ENCODE results near the gene STAT6.

The STAT6 gene, protein sequence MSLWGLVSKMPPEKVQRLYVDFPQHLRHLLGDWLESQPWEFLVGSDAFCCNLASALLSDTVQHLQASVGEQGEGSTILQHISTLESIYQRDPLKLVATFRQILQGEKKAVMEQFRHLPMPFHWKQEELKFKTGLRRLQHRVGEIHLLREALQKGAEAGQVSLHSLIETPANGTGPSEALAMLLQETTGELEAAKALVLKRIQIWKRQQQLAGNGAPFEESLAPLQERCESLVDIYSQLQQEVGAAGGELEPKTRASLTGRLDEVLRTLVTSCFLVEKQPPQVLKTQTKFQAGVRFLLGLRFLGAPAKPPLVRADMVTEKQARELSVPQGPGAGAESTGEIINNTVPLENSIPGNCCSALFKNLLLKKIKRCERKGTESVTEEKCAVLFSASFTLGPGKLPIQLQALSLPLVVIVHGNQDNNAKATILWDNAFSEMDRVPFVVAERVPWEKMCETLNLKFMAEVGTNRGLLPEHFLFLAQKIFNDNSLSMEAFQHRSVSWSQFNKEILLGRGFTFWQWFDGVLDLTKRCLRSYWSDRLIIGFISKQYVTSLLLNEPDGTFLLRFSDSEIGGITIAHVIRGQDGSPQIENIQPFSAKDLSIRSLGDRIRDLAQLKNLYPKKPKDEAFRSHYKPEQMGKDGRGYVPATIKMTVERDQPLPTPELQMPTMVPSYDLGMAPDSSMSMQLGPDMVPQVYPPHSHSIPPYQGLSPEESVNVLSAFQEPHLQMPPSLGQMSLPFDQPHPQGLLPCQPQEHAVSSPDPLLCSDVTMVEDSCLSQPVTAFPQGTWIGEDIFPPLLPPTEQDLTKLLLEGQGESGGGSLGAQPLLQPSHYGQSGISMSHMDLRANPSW

DNA sequence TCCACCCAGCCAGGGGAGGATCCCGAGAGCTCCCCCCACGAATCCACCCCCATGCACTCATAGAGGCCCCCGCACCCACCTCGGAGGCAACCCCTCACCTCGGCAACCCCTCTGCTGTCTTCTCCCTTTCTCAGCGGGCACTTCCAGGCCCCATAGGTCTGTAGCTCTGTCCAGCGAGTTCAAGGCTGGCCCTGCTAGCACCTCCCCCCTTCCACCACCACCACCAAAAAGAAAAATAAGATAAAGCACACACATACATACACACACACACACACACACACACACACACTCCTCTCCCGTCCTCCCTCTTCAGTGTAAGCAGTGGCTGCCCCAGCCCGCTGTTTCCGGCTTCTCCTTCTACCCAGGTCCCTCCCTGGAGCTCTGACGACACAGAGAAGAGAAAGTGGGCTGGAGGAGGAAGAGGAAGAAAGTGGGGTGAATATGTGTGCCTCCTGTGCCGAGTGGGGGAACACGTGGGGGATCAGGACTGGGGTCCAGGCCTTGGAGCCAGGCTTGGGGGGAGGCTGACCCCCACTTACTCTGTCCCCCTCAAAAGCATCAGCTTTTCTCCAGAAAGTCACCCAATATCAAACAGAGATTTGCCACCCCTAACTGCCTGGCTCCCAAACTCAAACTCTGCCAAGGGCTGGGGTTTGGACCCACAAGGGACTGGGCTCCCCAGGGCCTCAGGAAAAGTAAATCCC, at the start of gene STAT6:
STAT6 (minus strand) TSS at position 332 of the 704 bp plus-strand sequence. CDS start 3,084 bp downstream, outside the sequence.
- peak; percentile 61 to 70 for DNase-seq (ENCODE audit: low read depth in 2 of 2)

DNA sequence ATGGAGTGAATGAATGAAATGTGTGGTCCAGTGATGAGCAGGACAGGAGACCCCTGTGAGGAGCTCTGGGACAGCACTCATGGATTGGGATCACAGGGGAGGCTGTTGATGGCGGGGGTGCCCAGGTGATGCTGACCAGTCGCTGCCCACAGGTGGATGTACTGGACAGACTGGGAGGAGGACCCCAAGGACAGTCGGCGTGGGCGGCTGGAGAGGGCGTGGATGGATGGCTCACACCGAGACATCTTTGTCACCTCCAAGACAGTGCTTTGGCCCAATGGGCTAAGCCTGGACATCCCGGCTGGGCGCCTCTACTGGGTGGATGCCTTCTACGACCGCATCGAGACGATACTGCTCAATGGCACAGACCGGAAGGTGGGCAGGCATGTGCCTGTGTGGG, 49.6 kb upstream of the STAT6 start:
- no peak for DNase-seq (ENCODE audit: low read depth in 2 of 2)

DNA sequence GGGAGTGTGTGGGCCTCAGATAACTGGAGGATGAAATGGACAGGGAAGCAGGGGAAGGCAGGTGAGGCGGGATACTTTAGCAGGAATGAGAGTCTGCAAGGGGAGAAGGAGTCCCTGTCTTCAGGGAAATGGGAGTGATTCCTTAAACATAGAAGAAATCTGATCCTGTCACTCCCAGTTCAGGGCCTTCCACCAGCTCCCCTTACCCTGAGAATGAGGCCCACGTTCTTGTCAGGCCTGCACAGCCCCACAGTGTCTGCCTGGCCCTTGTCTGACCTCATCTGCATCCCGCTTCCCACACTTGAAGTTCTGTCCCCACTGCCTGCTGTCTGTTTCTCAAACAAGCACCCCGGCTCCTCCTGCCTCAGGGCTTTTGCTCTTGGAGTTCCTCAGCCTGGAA, 48.9 kb upstream of the STAT6 start:
- DNase-seq (ENCODE audit: low read depth in 2 of 2) = no peak

DNA sequence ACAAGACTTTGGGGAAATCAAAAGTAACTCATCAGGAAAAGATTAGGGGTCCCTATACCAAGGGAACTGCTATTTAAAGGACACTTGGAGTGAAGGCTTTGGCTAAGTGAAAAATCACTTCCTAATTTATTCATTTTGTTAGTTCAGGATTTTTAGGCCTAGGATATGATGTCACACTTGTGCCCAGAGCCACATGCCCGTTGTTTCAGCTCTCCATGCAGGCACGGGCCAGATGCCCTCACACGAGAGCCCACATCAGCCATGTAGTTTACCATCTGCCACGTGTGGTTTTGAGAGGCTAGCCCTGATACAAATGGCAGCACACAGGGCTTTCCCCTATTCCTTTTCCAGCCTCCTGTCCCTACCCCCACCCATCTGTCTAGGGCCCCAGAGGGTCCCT, 48.1 kb upstream of the STAT6 start:
- DNase-seq (ENCODE audit: low read depth in 2 of 2) = no peak

DNA sequence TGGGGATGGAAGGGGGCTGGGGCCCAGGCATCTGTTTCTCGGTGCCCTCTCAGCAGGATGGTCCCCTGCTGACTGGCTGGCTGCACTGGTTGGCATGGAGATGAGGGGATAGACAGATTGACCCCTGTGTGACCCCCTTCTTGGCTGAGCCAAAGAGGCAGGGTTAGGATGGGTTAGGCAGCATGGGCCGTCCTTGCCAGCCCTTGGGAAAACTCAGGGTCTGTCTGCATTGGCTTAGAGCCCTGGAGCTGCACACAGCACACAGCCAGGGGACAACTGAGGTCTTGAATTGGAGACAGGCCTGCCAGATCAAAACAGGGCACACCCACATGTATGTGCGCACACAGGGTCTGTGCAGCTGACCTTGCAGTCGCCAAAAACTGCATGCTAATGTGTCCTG, 47.5 kb upstream of the STAT6 start:
- DNase-seq (ENCODE audit: low read depth in 2 of 2) = no peak

DNA sequence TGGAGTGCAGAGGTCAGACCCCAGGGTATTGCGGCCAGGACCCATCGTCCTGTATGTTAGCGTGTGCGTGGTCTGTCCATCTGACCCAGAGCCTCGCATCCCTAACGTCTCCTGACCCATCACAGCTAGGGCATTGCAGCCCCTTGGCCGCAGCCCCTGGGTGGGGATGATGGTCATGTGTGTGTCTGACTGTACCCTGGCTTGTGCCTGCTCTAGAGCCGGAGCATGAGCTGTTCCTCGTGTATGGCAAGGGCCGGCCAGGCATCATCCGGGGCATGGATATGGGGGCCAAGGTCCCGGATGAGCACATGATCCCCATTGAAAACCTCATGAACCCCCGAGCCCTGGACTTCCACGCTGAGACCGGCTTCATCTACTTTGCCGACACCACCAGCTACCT, 47.0 kb upstream of the STAT6 start:
- DNase-seq (ENCODE audit: low read depth in 2 of 2) = no peak

DNA sequence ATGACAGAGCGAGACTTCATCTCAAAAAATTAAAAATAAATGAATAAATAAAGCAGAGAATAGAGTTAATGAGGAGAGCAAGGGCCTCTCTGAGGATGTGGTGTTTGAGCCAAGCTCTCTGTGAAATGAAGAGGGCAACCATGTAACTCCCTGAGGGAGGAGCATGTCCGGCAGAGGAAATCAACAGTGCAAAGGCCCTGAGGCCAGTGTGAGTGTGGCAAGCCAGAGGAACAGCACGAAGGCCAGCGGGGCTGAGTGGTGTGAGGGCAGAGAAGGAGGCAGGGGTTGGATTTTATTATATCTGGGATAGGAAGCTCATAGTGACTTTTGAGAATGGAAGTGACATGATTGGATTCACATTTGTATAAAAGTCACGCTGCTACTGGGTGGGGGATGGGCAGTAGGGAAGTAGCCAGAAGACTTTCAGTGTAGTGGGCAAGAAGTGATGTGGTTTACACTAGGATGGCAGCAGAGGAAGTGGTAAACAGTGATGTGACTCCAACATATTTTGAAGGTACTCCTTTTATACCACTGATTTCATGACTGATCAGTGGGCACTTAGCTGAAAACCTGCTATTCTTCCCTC, 46.5 kb upstream of the STAT6 start:
- no peak for DNase-seq (ENCODE audit: low read depth in 2 of 2)

DNA sequence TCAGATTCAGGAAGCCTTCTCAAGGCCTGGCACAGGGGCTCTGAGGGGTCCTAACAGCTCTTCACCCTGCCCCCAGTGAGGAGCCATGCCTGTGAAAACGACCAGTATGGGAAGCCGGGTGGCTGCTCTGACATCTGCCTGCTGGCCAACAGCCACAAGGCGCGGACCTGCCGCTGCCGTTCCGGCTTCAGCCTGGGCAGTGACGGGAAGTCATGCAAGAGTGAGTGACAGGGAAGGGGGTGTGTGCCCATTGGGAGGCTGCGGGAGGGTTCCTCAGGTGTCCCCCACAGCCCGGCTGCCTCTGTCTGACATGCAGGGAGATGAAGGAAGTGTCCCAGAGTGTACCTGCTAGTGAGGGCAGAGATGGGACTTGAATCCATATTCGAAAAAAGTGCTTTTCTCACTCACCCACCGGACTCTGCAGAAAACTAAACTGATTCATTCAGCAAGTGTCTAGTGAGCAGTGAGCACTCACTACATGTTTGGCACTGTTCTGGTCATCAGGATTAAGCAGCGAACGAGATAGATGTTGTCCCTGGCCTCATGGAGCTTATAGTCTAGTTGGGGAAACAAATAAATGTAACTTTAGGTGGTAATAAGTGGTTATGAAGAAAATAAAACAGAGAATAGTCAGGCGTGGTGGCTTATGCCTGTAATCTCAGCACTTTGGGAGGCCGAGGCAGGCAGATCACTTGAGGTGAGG, 45.7 kb upstream of the STAT6 start:
- no peak for DNase-seq (ENCODE audit: low read depth in 2 of 2)

DNA sequence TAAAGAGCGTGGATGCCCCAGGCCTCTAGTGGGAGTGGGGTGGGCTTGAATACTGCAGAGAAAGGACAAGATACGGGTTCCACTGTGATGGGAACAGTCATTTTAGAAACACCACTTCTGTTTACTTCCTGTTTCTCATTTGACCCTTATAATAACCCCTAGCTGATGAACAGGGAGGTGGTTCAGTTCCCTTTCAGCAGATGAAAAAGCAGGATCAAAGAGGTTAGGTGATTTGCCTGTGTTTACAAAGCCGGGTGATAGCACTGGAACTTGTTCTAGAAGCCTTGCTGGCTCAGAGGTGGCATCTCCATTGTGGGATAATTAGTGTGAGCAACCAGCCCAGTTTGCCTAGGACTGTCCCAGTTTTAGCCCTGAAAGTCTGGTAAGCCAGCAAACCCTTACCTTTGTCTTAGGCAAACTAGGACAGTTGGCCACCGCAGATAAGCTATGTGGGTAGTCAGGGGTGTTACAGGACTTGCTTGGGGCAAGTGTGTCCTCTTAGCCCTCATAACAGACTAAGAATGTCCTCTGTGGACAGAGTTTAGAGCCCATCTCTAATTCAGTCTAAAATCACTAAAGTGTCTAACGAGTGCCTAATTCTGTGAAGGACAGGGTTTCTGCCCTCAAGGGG, 43.8 kb upstream of the STAT6 start:
- no peak for DNase-seq (ENCODE audit: low read depth in 2 of 2)

DNA sequence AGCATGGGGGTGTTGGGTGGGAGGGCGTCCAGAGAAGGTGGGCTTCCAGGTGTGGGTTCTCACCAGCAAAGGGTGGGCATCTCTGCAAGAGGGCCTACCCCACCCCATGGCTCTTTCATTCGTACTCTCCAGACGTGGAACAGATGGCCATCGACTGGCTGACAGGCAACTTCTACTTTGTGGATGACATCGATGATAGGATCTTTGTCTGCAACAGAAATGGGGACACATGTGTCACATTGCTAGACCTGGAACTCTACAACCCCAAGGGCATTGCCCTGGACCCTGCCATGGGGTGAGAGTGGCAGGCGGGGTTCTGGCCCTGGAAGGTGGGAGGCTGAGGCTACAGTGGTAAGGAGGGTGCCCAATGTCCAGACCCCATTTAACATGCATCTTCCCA, 42.9 kb upstream of the STAT6 start:
- DNase-seq (ENCODE audit: low read depth in 2 of 2) = no peak

DNA sequence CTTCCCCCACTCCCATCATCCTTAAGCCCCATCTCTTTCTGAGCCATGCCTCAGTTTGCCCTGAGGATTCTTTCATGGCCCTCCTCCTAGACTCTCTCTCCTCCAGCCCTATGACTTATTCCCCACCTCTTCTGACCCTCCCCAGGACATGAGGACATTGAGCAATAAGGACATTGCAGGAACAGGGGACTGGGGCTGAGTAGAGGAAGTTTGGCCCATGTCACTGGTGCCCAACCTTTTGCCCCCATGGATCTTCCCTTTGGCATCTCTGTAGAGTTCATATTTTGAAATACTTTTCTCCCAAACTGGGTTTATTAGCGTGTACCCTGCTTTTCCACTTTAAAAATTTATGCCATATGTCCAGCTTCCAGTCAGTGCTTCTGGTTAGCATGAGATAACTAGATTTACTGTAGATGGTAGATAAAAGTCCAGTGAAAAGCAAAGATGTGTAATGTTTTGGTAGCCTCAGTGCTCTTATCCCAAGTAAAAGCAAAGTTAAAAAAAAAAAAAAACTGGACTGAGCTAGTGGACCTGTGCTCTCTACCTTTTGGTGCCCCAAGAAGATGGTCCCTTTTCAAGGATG, 42.3 kb upstream of the STAT6 start:
- no peak for DNase-seq (ENCODE audit: low read depth in 2 of 2)

DNA sequence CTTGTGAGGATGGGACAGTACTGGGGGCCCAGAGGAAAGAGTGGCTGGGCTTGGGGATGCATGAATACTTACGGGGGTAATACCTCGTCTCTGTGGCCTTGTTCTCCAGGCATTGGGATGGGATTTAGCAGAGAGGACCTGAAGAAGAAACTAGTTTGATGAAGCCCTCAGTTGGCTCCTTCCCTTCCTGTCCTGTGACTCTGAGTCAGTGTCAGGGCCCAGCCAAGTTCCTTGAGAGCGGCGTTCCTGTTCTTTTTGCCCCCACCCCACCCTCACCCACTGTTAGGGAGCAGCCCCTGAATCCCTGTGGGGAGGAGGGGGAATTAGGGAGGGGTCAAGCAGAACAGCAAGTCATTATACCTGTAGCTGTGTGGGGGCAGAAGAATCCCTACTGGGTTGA, 41.5 kb upstream of the STAT6 start:
- no peak for DNase-seq (ENCODE audit: low read depth in 2 of 2)

DNA sequence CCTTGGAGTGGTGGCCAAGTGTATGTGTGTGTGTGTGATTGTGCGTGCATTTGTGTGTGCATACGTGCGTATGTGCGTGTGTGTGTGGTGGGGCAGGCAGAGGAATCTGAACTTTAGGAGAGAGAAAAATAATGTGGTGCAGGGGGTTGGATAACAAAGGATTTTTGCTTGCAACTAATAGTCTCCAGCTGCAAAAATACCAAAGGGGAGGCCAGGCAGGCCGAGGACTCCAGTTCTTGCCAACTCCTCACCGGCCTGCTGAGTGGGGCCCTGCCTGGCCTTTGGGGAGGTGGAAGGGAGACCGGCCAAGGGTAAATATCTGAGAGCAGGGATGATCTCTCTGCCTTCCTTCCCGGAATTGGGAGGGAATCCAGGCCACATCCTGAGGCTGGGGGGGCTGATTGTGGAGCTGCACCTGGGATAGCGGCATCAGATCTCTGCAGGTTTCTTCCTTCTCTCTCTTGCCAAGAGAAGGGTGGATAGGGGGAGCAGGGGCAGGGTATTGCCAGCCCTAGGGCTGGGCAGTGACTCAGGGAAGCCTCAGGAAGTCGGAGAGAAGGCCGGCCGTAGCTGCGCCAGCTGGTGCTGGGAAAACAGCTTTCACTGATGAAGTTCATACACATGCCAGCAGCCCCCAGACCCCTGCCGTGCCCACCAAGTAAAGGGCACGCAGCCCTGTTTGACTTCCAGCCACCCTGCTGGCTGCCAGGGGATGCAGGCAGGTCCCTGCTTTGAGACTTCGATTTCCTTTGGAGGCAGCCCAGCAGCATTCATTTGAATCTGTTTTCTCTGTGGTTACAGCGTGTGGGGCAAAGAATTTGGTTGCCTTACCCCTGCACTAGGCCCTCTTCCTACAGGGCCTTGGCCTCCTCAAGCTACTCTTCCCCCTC, 40.8 kb upstream of the STAT6 start:
- DNase-seq (ENCODE audit: low read depth in 2 of 2) = no peak

DNA sequence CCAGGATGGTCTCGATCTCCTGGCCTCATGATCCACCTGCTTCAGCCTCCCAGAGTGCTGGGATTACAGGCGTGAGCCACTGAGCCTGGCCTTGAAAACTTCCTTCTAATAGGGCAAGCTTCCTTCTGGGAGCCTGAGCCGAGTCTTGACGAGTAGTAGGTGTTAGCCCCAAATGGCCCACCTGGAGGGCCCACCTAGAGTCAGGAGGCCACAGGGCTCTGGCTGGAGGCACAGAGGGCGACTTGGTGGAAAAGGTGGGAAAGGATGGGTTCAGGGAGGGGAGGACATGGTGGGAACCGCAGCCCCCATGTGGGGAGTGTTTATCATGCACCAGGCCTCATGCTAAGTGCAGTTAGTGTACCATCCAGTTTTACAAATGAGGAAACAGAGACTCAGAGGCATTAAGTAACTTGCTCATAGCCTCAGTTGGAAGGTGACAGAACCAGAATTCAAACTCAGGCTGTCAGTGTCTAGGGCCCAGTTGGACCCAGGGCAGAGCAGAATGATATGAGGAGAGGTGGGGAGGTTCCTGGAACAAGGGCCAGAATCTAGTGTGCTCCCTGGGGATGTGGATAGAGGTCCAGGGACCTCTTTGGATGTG, 39.3 kb upstream of the STAT6 start:
- no peak for DNase-seq (ENCODE audit: low read depth in 2 of 2)

DNA sequence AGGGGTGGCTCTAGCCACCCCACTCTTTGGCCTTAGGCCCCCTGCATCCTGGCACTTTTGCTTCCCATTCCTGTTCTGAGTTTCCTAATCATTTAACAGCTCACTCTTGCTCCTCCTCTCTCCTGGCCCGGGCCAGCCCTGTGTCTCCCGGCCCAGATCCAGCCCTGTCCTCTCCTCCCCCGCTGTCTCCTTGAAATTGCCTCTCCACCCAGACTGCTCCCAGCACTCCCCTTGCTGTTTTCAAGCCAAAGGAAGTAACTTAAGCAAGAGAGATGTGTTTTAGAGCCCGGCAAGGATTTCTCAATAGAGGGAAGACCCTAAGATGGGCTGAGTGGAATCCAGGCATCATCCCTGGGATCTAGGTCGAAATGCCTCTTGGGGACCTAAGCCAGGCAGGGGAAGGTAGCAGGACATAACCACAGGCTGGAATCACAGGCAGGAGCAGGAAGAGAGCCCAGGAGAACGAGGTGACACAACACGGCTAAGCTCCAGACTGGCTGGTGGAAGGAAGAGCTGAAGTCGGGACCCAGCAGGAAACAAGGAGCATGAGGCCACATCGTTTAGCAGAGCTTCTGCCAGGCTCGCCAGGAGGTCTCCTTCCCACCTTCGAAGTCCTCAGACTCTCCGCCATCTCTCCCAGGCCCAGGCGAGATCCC, 38.2 kb upstream of the STAT6 start:
- no peak for DNase-seq (ENCODE audit: low read depth in 2 of 2)

DNA sequence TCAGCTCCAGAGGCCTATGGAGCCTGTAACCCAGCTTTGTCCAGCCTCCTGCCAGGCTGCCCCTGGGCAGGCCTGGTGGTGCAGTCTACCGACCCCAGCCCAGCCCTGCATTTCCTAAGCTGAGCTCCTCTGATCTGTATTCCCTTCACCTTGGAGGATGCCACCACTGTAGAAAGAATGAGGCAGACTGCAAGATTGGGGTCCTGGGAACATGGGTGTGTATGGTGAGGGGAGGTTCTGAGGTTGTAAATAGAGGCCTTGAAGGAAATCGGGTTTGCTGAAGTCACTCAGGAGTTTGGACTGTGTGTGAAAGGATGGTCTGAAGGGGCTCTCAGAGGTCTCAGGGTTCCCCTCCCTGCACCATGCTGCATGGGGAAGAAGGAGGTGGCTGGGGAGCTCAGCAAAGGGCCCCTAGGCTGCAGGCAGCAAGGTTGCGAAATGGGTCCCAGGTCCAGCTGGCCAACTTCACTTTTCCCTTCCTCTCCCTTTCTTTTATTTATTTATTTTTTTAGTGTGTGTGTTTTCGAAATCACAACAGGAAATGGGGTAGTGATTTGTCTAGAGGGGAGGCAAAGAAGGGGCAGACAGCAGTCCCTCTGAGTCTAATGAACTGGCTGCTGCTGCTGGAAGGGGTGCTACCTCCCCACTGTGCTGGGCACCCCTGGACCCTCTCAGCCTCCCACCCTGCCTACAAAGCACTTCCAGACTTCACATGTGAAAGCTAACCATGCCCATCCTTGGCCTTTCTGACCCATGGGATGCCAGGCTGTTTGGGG, 37.5 kb upstream of the STAT6 start:
- DNase-seq (ENCODE audit: low read depth in 2 of 2) = no peak

All from stimulated activated CD4-positive, alpha-beta T cell treated with anti-CD3 and anti-CD28 coated beads, Interleukin-12 subunit alpha, Interleukin-12 subunit beta, amount 100 ng/mL, for 24 hours (primary cell).